SU-DHL-6 (cell line): ENCODE measurements around the gene SPCS1.

Experiments used
- H2AFZ ChIP-seq: fragments of 200-600 bp; sonication (generic); 2 replicates; pipeline ENCODE4 v1.6.1; 2014; ENCODE audit warnings: low read depth, mild to moderate bottlenecking, moderate library complexity, mixed read lengths, antibody characterized with exemption, low read length; ENCODE audit not compliant: severe bottlenecking
- H3F3A ChIP-seq: fragments of 200-600 bp; shearing (Covaris generic); 2 replicates; pipeline ENCODE4 v1.6.0; 2016; ENCODE audit warnings: antibody characterized with exemption, mild to moderate bottlenecking; ENCODE audit not compliant: insufficient read depth
- H3K27ac ChIP-seq: fragments of 200-600 bp; sonication (generic); 2 replicates; pipeline ENCODE4 v1.5.1; 2016; ENCODE audit warnings: low read depth, mild to moderate bottlenecking, low read length, moderate library complexity, mixed read lengths
- H3K27me3 ChIP-seq: fragments of 200-600 bp; sonication (generic), shearing (Covaris generic); 2 replicates; pipeline ENCODE4 v1.6.0; 2014; ENCODE audit warnings: mild to moderate bottlenecking, low read length
- H3K36me3 ChIP-seq: fragments of 200-600 bp; sonication (generic); 2 replicates; pipeline ENCODE4 v1.6.1; 2014; ENCODE audit warnings: mild to moderate bottlenecking, low read length, mixed read lengths
- H3K4me2 ChIP-seq: fragments of 300-600, 200-600 bp; shearing (Covaris generic), sonication (generic); 2 replicates; pipeline ENCODE4 v1.6.0; 2014; ENCODE audit warnings: low read length, low read depth, mild to moderate bottlenecking; ENCODE audit not compliant: poor library complexity, severe bottlenecking
- H3K4me3 ChIP-seq: fragments of 200-600 bp; sonication (generic); 2 replicates; pipeline ENCODE4 v1.5.1; 2014; ENCODE audit warnings: antibody characterized with exemption, low read length, mild to moderate bottlenecking, mixed read lengths; ENCODE audit not compliant: insufficient read depth, poor library complexity, severe bottlenecking
- H3K79me2 ChIP-seq: fragments of 200-600 bp; sonication (generic); 2 replicates; pipeline ENCODE4 v1.6.1; 2014; ENCODE audit warnings: mild to moderate bottlenecking, low read length, moderate library complexity; ENCODE audit not compliant: insufficient read depth
- H3K9ac ChIP-seq: fragments of 200-600 bp; sonication (generic); 2 replicates; pipeline ENCODE4 v1.7.0; 2014; ENCODE audit warnings: mild to moderate bottlenecking, low read length
- H3K9me2 ChIP-seq: fragments of 200-600 bp; sonication (generic); replicated peaks from 2 replicates; pipeline ENCODE4 v1.6.1; 2014; ENCODE audit warnings: low read length; ENCODE audit not compliant: insufficient read depth
- H3K9me3 ChIP-seq: fragments of 200-600 bp; sonication (generic); 2 replicates; pipeline ENCODE4 v1.6.1; 2014; ENCODE audit warnings: low read length, mixed read lengths; ENCODE audit not compliant: insufficient read depth
- H4K20me1 ChIP-seq: fragments of 200-600 bp; sonication (generic); 2 replicates; pipeline ENCODE4 v1.6.1; 2014; ENCODE audit warnings: low read depth, mild to moderate bottlenecking, antibody characterized with exemption, low read length, moderate library complexity, mixed read lengths
- CTCF ChIP-seq: fragments of 200-600 bp; sonication (generic); IDR thresholded peaks from one replicate; pipeline ENCODE4 v1.5.1; 2017; ENCODE audit warnings: antibody characterized with exemption, mild to moderate bottlenecking, low read length, moderate library complexity; ENCODE audit not compliant: insufficient read depth, poor library complexity, severe bottlenecking
- EZH2phosphoT487 ChIP-seq: fragments of 200-600 bp; sonication (generic), shearing (Covaris generic); conservative IDR thresholded peaks from 2 replicates; pipeline ENCODE4 v1.6.1; 2018; ENCODE audit warnings: mild to moderate bottlenecking, antibody characterized with exemption, low read length, moderate library complexity, mixed read lengths

The SPCS1 gene

GRCh38 chr3:52678265-52679198 is 27.4 kb upstream of the SPCS1 start:
- no peak overlapping the region for H3K4me2 ChIP-seq
- no peak overlapping the region for H3K27ac ChIP-seq
- H3K9me3 ChIP-seq: no peaks in the 10 kb centered on the region
- H4K20me1 ChIP-seq: no peaks in the 10 kb centered on the region
- peaks cover 44% of the 10 kb centered on the region for H3K79me2 ChIP-seq
- H3K4me3 ChIP-seq: no peak overlapping the region
- H3K27me3 ChIP-seq: no peaks in the 10 kb centered on the region
- no peak overlapping the region for H2AFZ ChIP-seq
- no peak overlapping the region for H3K9ac ChIP-seq
- peaks cover 27% of the 10 kb centered on the region; the same call in 1 of the 2 replicates for H3K36me3 ChIP-seq
- TF ChIP-seq EZH2phosphoT487: no peak
- H3K9me2 ChIP-seq: no peaks in the 10 kb centered on the region
- H3F3A ChIP-seq: no peaks in the 10 kb centered on the region; the same call in 1 of the 2 replicates

- H3K36me3 ChIP-seq: peaks cover 27% of the 10 kb centered on the region; the same call in 1 of the 2 replicates
- H3K4me3 ChIP-seq: no peak overlapping the region
- H4K20me1 ChIP-seq: no peaks in the 10 kb centered on the region
- H3K79me2 ChIP-seq: peaks cover 50% of the 10 kb centered on the region
- no peak for TF ChIP-seq EZH2phosphoT487
- TF ChIP-seq CTCF: no peak
- H3K27me3 ChIP-seq: no peaks in the 10 kb centered on the region
- H3K27ac ChIP-seq: no peak overlapping the region
- H3K4me2 ChIP-seq: no peak overlapping the region
- H3F3A ChIP-seq: no peaks in the 10 kb centered on the region; the same call in 1 of the 2 replicates
- no peaks in the 10 kb centered on the region for H3K9me3 ChIP-seq
- no peak overlapping the region for H3K9ac ChIP-seq
- no peaks in the 10 kb centered on the region for H3K9me2 ChIP-seq
- no peak overlapping the region for H2AFZ ChIP-seq
Measured at GRCh38 chr3:52679199-52679538, 26.7 kb upstream of the SPCS1 start.

DNA sequence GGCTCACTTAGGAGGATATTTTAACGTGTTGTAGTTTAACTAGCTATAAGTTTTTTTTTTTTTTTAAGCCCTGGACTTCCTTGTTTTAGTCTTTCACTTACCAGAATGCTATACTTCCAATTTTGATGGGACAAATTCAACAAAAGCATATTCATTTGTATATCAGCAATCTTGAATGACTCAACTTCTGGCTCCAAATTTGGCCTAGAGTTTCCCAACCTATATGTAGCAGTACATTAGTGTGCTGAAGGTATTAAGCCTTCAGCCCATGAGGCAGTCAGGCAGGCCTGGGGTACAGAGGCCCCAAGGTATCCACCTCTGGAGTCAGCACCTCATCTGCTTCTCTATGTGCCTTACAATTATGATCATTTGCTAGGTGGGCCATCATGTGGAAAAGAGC is 26.1 kb upstream of the SPCS1 start:
- peaks cover 26% of the 10 kb centered on the region; the same call in 1 of the 2 replicates for H3K36me3 ChIP-seq

More for the DNA sequence above, 26.1 kb upstream of the SPCS1 start:
- Histone ChIP-seq H4K20me1 (no peaks in the 10 kb centered on the region), H2AFZ (no peak overlapping the region), H3K79me2 (peaks cover 54% of the 10 kb centered on the region), H3K9me3 (no peaks in the 10 kb centered on the region), H3K9me2 (no peaks in the 10 kb centered on the region), H3K27me3 (no peaks in the 10 kb centered on the region), H3K4me2 (no peak overlapping the region), H3F3A (no peaks in the 10 kb centered on the region; the same call in 1 of the 2 replicates), H3K9ac (no peak overlapping the region), H3K27ac (no peak overlapping the region), H3K4me3 (no peak overlapping the region)
- no peak for TF ChIP-seq EZH2phosphoT487
- no peak for TF ChIP-seq CTCF
